ACC112 (cell line): Measurements from ENCODE around the gene LAMA4.

ENCODE experiments used
- H2AFZ ChIP-seq: fragments of 200-600 bp; sonication (generic); one replicate; pipeline ENCODE4 v1.6.0; 2017; ENCODE audit warnings: antibody characterized with exemption, low read length; ENCODE audit not compliant: unreplicated experiment
- H3K27ac ChIP-seq: fragments of 200-600 bp; sonication (generic); 2 replicates; pipeline ENCODE4 v1.5.1; 2014; ENCODE audit warnings: low read depth, mild to moderate bottlenecking, antibody characterized with exemption, low read length, moderate library complexity
- H3K27me3 ChIP-seq: fragments of 200-600 bp; sonication (generic); 2 replicates; pipeline ENCODE4 v1.6.1; 2014; ENCODE audit warnings: mild to moderate bottlenecking, antibody characterized with exemption, low read length, moderate library complexity, mixed read lengths; ENCODE audit not compliant: insufficient read depth
- H3K36me3 ChIP-seq: fragments of 200-600 bp; sonication (generic); 2 replicates; pipeline ENCODE4 v1.6.1; 2016; ENCODE audit warnings: mild to moderate bottlenecking, antibody characterized with exemption, low read length, moderate library complexity, mixed read lengths; ENCODE audit not compliant: insufficient read depth
- H3K4me1 ChIP-seq: fragments of 200-600 bp; sonication (generic); one replicate; pipeline ENCODE4 v1.6.1; 2016; ENCODE audit warnings: low read length, mixed read lengths; ENCODE audit not compliant: insufficient read depth, unreplicated experiment, control insufficient read depth
- H3K4me3 ChIP-seq: fragments of 200-600 bp; sonication (generic); 2 replicates; pipeline ENCODE4 v1.5.1; 2014; ENCODE audit warnings: mild to moderate bottlenecking, low read depth, low read length
- H3K79me2 ChIP-seq: fragments of 200-600 bp; sonication (generic); one replicate; pipeline ENCODE4 v1.6.0; 2016; ENCODE audit warnings: low read length; ENCODE audit not compliant: control insufficient read depth, unreplicated experiment, insufficient read depth

LAMA4 gene

DNA sequence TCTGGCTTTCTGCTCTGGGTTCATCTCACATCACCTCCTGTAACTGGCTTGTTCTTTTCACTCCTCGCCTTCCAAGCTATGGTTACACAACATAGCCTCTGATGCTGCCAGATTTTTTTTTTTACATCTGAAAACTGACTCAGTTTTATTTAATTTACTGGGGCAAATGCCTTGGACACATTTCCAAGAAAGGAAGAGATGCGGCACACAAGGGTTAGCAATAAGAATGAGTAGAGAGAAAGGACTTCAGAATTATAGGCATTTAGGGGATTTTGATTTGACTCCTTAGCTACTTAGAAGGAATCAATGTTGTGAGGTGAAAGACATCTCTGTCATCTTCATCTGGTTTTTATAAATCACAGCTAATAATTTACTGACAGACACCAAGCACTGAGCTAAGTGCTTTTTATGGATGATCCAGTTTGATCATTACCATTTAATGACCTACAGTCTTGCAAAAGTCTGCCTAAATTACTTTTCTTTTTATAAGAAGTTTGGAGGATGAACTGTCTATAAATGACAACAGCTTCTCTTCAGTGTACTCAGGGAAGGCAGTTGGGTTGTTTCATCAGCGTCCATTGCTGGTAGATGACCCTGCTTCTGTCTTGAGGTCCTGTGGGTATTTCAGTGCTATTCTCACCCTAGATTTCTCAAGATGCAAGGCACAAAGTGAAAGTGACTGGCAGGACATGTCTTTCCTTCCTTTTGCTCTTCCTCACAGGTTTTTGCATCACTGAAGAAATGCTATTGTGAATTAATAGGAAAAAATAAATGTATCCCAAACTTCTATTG is 31.1 kb downstream of the LAMA4 start:
- Histone ChIP-seq H3K36me3 (no peaks in the 10 kb centered on the region; the same call in 1 of the 2 replicates), H3K27ac (peak overlapping the region; percentile 98), H2AFZ (no peak overlapping the region), H3K79me2 (peaks cover 27% of the 10 kb centered on the region), H3K4me1 (peaks cover 89% of the 10 kb centered on the region), H3K27me3 (no peaks in the 10 kb centered on the region), H3K4me3 (peak overlapping the region; percentile 42)

DNA sequence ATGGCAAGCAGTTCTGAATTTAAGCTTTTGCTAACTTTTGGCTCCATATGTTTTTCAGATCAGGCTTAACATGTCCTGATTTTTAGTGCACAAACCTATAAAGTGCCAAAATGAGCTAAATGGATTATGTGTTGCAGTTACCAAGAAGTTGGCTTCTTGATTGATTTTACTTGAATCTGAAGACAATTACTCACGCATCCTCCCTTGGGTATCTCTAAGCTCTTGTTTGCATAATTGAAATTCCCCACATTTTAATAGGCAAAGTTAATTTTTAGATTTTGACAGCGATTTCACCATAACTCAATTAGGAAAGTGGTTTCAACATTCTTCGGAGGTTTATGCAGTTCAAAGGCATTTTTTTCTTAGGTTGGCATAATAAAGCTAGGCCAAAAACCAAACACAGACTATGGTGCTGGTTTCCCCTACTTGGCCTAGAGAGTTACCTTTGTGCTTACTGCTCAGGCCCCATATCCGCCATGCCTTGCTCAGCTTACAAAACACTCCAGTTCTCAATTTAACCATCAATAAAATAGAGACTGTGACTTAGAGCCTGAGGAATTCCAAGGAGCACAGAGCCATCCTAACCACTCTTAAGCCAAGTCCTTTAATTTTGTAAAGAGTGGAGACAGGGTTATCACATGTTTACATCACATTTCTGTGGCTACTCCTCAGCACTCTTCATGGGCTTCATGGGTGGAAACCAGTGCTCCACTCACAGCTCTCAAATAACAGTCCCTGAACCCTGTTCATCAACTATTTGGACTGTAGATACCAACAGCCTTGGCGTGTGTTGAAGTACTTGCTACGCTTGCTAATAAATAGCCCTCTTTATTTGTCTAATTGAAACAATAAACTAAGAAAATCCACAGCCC is 32.1 kb downstream of the LAMA4 start:
- H3K79me2 ChIP-seq: peaks cover 34% of the 10 kb centered on the region
- H2AFZ ChIP-seq: no peak overlapping the region
- H3K27me3 ChIP-seq: no peaks in the 10 kb centered on the region
- H3K4me3 ChIP-seq: peak overlapping the region; percentile 42; the same call in 1 of the 2 replicates
- peaks cover 89% of the 10 kb centered on the region for H3K4me1 ChIP-seq
- H3K36me3 ChIP-seq: no peaks in the 10 kb centered on the region; the same call in 1 of the 2 replicates
- H3K27ac ChIP-seq: peak overlapping the region; percentile 98

DNA sequence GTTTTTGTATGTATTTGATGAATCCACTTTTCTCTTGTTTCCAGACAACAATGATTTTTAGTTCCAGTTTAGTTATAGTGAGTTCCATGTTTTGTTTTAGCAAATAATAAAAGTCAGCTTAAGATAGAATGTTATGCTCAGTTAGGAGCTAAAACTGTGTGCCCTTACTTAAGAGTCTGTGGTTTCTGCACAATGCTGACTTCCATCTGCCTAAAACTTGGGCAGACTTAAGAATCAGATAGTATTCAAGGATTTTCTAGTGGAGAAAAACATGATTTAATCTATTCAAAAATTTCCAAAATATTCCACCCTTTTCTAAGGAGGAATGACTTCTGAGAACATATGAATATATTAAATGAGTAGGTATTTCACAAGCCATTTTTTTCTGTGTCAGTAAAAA is 32.8 kb downstream of the LAMA4 start:
- Histone ChIP-seq H2AFZ (no peak overlapping the region), H3K27ac (peak overlapping the region; percentile 98), H3K79me2 (peaks cover 32% of the 10 kb centered on the region), H3K4me1 (peaks cover 89% of the 10 kb centered on the region), H3K36me3 (no peaks in the 10 kb centered on the region; the same call in 1 of the 2 replicates), H3K4me3 (peak overlapping the region; percentile 42; the same call in 1 of the 2 replicates), H3K27me3 (no peaks in the 10 kb centered on the region)

DNA sequence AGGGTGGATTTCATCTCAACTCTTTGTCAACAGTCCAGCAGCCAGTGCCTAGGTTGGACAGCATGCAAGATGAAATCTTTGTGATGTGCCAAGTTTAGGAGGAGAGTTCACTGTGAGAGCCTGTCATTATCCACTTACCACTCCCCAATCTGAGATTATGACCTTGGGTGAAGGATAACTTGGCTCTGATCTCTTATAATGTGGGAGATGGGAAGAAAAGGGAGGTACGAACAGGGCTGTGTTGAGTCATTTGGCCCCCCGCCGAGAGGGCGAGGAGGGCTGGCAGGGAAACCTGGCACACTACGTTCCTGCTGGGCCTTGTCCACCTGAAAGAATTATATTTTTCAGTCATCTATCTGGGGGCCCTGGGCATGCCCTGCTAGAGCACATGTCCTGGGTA is 35.8 kb downstream of the LAMA4 start:
- Histone ChIP-seq H3K27ac (peak overlapping the region; percentile 98), H3K27me3 (no peaks in the 10 kb centered on the region), H3K79me2 (peaks cover 26% of the 10 kb centered on the region), H3K4me1 (peaks cover 92% of the 10 kb centered on the region), H3K36me3 (peaks cover 19% of the 10 kb centered on the region), H2AFZ (no peak overlapping the region), H3K4me3 (no peak overlapping the region)

DNA sequence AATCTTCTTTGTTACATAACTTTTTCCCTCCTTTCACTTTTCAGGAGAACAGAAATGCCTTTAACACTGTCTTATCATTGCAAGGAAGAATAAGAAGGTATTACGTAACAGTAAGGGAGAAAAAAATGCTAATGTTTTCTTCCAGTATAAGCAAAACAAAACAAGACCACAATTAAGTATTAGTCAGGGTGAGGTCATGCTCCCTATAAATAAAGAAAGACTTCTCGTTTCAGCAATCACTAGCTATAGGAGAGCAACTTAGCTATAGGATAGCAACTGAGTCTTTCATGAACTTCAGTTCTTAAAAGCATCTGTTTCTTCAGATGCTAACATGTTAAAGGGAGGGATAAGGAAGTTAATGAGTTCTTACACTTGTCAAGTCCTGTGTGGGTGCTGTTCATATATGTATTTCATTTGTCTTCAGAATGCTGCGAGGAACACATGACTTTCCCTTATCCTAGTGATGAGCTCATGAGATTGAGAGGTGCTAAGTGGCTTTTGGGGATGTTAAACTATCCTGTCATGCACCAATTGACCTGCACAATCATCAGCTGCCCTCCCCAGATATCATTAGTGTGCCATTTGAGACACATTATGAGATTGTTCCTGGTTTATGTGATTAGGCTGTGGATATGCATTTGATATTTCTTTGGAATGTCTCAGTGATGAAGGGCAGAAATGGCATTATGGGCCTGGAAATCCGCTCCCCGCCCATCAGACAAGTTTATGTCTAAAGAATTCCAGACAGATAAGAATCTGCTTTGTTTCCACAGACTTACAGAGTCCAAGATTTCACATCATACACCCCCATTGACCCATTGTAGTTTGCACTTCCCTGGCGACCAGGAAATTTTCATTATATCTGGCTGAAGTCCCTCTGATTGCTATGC is 37.5 kb downstream of the LAMA4 start:
- Histone ChIP-seq H3K27me3 (no peaks in the 10 kb centered on the region), H3K4me3 (peak overlapping the region; percentile 25; the same call in 1 of the 2 replicates), H3K79me2 (peaks cover 26% of the 10 kb centered on the region), H2AFZ (no peak overlapping the region), H3K4me1 (peaks cover 81% of the 10 kb centered on the region), H3K36me3 (peaks cover 33% of the 10 kb centered on the region), H3K27ac (peak overlapping the region; percentile 98)

DNA sequence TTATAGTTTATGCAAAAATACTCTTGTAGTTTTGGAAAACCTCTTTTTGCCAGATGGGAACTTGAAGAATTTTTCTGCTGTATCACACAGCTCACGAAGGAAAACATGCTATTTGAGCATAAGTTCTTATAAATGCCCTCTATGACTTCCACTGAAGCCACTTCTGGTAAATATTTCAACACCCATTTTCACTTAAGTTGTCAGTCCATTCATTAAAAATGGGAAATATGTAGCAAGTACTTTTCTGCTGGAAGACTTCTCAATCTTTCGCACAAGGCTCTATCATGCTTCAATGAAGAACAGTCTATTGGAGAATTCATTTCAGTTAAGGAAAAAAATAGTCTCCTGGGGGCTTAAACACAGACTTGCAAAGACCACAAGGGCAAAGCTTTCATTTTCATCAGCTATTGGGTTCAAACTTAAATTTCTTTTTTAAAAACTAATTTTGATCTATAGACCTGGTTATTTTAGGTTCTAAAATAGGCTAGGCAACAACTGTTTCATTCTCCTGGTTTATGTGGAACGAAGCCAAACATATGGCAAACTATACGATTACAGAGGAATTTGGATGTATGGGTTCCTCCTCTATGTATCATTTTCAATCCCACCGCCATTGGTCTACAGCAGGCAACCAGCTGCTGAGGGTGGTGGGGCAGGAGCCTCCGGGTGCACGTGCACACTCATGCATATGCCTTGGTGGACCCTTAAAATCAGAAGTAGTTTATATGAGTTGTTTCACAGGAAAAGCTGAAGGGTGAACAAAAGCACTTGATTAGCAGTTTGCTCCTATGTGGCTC is 38.7 kb downstream of the LAMA4 start:
- Histone ChIP-seq H3K4me3 (no peak overlapping the region), H3K36me3 (peaks cover 44% of the 10 kb centered on the region), H3K27ac (peak overlapping the region; percentile 98), H3K79me2 (peaks cover 22% of the 10 kb centered on the region), H3K27me3 (no peaks in the 10 kb centered on the region), H2AFZ (no peak overlapping the region), H3K4me1 (peaks cover 77% of the 10 kb centered on the region)

DNA sequence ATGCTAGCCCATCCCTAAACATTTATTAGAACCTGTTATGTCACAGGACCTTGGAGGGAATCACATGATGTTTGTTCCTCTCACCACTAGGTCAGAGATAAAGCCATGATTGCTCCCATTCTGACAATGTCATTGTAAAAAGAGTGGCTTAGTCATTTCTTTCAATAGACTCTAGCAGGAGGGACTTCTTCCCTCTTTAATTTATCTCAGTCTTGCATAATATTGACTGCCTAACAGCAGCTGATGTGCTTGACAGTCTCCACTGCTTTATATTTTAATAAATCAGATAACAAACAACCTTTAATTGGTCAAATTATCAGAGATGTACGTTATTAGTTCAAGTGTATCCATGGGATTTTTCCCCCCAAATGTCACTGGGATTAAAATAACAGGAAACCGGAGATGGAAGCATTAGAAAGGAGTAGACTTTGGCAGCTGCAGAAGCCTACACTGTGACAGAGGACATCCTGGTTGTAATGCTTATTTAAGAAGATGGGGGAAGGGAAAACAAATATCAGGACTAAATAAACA is 39.6 kb downstream of the LAMA4 start:
- peaks cover 70% of the 10 kb centered on the region for H3K4me1 ChIP-seq
- H3K27me3 ChIP-seq: no peaks in the 10 kb centered on the region
- no peak overlapping the region for H3K4me3 ChIP-seq
- peaks cover 17% of the 10 kb centered on the region for H3K79me2 ChIP-seq
- H2AFZ ChIP-seq: no peak overlapping the region
- H3K36me3 ChIP-seq: peaks cover 52% of the 10 kb centered on the region
- H3K27ac ChIP-seq: peak overlapping the region; percentile 50

DNA sequence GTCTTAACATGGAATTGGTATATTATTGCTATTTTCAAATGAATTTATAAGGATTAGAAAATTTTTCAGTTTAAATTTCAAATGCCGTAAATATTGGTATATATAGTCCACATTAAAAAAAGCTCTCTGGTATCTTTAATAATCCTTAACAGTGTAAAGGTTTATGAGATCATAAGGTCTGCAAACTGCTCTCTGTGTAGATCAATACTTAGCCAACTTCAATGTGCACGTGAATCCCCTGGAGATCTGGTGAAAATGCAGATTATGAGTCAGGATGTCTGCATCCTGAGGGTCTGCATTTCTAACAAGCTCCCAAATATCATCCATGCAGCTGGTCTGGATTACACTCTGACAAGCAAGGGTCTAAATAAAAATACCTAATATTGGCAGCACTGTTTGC is 43.5 kb downstream of the LAMA4 start:
- Histone ChIP-seq H3K4me3 (no peak overlapping the region), H3K36me3 (peaks cover 77% of the 10 kb centered on the region), H3K27ac (no peak overlapping the region), H3K79me2 (peaks cover 15% of the 10 kb centered on the region), H3K4me1 (peaks cover 62% of the 10 kb centered on the region), H2AFZ (no peak overlapping the region), H3K27me3 (no peaks in the 10 kb centered on the region)

DNA sequence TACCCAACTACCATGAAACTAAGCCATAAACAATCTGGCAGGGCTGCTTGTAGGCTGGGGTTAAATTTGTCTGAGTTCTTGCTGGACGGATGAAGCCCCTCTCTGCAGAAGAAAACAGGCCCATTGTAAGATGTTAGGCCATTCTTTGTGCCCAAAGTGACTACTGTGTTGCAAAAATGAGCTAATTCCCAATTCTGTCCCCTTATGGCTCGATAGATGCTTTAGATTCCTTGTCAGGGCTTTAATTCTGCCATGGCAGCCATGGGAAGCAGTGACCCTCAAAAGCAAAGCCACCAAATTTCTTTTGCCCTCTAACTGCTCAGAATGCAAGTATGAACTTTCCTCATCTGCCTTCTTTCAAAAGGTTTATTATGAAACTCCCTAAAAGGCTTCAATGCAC is 45.2 kb downstream of the LAMA4 start:
- peaks cover 80% of the 10 kb centered on the region for H3K36me3 ChIP-seq
- no peaks in the 10 kb centered on the region for H3K27me3 ChIP-seq
- H3K4me3 ChIP-seq: no peak overlapping the region
- peaks cover 15% of the 10 kb centered on the region for H3K79me2 ChIP-seq
- no peak overlapping the region for H2AFZ ChIP-seq
- peaks cover 64% of the 10 kb centered on the region for H3K4me1 ChIP-seq
- no peak overlapping the region for H3K27ac ChIP-seq
